G401.6 (cell line): Measurements from ENCODE around the gene MGP.

Experiments
- FAIRE-seq: peaks from 2 replicates; lab custom pipeline; 2012; peaks lifted over from hg19 to GRCh38; lab: Jason Lieb, UNC

MGP gene

GRCh38 chr12:14902465-14902864, 16.8 kb upstream of the MGP start:
- FAIRE-seq: no peak

- no peak for FAIRE-seq
Observed at GRCh38 chr12:14901228-14901562, 15.5 kb upstream of the MGP start.

GRCh38 chr12:14900521-14901227, 15.0 kb upstream of the MGP start:
- no peak for FAIRE-seq

GRCh38 chr12:14896521-14897169, 11.0 kb upstream of the MGP start:
- FAIRE-seq: no peak

- no peak for FAIRE-seq
Observed at GRCh38 chr12:14893506-14894250, 8.0 kb upstream of the MGP start.

GRCh38 chr12:14892726-14893505, 7.3 kb upstream of the MGP start:
- no peak for FAIRE-seq

GRCh38 chr12:14890701-14891100, 5.0 kb upstream of the MGP start:
- no peak for FAIRE-seq

GRCh38 chr12:14886271-14886670, 617 bp upstream of the MGP start:
- no peak for FAIRE-seq

- FAIRE-seq: no peak
Observed at GRCh38 chr12:14884458-14884878, 1.2 kb downstream of the MGP start.

- FAIRE-seq: no peak
Observed at GRCh38 chr12:14883686-14884085, 2.0 kb downstream of the MGP start.

- FAIRE-seq: no peak
Observed at GRCh38 chr12:14880890-14881453, 4.7 kb downstream of the MGP start.

- FAIRE-seq: no peak
Observed at GRCh38 chr12:14879222-14879933, 6.3 kb downstream of the MGP start.

GRCh38 chr12:14878488-14878887, 7.2 kb downstream of the MGP start:
- FAIRE-seq: no peak

- FAIRE-seq: no peak
Observed at GRCh38 chr12:14876833-14877232, 8.8 kb downstream of the MGP start.

- FAIRE-seq: no peak
Observed at GRCh38 chr12:14874882-14875281, 10.8 kb downstream of the MGP start.

- no peak for FAIRE-seq
Observed at GRCh38 chr12:14873440-14874185, 12.0 kb downstream of the MGP start.

GRCh38 chr12:14871886-14872285, 13.8 kb downstream of the MGP start:
- no peak for FAIRE-seq

- no peak for FAIRE-seq
Observed at GRCh38 chr12:14871247-14871646, 14.4 kb downstream of the MGP start.

- FAIRE-seq: no peak
Observed at GRCh38 chr12:14868916-14869506, 16.6 kb downstream of the MGP start.

GRCh38 chr12:14860490-14860889, 25.2 kb downstream of the MGP start:
- no peak for FAIRE-seq

- no peak for FAIRE-seq
Observed at GRCh38 chr12:14858513-14858912, 27.1 kb downstream of the MGP start.
